GM12892 (cell line): ENCODE measurements around the gene DDX25.

Experiments
- POLR2A ChIP-seq: IDR thresholded peaks from 2 replicates; pipeline ENCODE4 v1.6.1; 2011; ENCODE audit warnings: low read depth, low read length, control low read depth
- TAF1 ChIP-seq: IDR thresholded peaks from 2 replicates; pipeline ENCODE4 v1.6.1; 2011; ENCODE audit warnings: low read depth, mild to moderate bottlenecking, control low read depth, low read length, borderline replicate concordance

GRCh38 chr11:125944350-125945010 lies 40.2 kb downstream of the DDX25 start:
- no peak for TF ChIP-seq POLR2A
- TF ChIP-seq TAF1, result no peak
